ENCODE results near the gene PLD1.
"Not testable (repeated sequence)": the region's sequence is repeated elsewhere in the genome, so short reads cannot be mapped to it uniquely, and the experiment has no call there.

Gene PLD1

DNA sequence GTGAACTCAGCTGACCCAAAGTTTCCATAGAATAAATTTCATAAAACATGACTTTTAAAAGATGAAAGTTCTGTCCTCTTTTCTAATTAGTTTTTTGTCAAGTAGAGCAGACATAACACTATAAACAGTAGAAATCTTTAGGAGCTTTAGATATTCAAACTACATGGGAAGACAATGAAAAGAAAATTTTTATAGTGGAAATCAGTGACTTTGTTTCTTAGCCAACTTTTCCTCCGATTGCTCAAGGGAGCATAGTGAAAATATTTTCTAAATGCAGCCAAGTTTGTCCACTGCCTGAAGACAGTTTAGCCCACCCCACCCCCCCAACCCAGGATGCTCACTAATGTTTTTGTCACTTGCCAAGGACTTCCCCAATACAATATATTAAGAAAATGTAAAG is 114.9 kb downstream of the PLD1 start:
- no peak for DNase-seq (ENCODE audit: low read depth)

DNA sequence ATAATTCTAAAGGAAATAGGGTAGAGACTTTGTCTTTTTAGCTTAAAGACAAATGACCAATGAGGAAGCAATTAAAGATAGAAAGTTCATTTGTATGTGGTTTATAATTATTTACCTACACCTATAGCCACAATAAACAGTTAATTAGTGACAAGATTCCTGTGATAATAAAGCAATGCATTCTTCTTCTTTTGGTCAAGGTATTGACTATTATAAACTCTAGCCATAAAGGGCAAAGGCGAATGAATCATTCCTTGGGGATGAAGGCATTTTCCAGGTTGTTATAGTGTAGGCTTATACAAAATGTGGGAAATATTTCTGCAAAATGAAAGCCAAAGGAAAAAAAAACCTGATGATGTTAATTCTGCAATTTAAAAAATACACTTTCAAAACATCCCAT is 115.4 kb downstream of the PLD1 start:
- no peak for DNase-seq (ENCODE audit: low read depth)

DNA sequence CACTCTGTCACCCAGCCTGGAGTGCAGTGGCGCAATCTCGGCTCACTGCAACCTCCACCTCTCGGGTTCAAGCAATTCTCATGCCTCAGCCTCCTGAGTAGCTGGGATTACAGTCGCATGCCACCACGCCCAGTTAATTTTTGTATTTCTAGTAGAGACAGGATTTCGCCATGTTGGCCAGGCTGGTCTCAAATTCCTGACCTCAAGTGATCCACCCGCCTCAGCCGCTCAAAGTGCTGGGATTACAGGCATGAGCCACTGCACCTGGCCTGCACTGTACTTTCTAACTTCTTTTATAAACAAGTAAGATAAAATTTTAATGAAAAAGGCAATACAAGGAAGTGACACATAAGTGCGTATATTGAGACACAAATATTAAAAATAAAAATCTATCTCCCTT is 117.7 kb downstream of the PLD1 start:
- not testable (repeated sequence) for DNase-seq (ENCODE audit: low read depth)

DNA sequence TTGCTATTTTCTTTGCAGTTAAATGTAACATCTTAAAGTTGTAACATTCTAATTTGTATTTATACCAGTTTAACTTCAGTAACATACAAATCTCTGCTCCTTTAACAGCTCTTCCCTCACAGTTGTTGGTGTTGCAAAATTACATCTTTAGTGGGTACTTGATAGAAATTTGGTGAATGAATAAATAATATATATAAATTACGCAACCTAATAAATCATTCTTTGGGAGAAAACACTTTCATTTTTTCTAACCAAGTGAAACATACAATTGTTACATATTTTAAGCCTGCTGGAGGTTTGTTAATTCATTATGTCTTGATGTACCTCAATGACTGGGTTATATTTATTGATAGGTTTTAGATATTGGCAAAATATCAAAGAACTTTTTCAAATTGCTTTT is 118.8 kb downstream of the PLD1 start:
- no peak for DNase-seq (ENCODE audit: low read depth)

DNA sequence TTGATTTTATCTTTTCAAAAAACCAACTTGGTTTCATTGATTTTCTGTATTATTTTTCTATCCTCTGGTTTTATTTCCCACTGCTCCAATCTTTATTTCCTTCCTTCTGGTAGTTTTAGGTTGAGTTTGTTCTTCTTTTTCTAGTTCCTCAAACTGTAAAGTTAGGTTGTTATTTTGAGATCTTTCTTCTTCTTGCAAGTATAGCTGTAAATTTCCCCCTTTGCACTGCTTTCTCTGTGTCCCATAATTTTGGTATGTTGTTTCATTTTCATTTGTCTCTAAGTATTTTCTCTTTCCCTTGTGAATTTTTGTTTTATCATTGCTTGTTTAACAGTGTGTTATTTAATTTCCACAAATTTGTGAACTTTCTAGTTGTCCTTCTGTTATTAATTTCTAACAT is 120.0 kb downstream of the PLD1 start:
- DNase-seq (ENCODE audit: low read depth): no peak

DNA sequence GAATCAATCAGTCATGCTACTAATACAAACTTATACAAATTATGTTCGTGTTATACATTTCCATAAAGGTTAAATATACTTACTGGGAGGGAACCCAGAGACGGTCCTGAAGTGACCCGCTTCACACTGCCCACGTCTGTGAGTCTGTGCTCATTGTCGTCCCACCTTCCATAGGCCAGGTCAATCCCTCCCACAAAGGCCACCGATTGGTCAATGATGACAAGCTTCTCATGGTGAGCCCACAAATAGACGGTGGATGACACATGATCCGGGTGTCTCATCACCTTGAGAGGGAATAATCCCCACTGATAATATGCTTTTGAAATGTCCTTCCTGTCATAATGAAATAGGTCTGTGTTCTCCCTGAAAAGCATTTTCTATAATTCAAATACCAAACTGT is 121.7 kb downstream of the PLD1 start:
- no peak for DNase-seq (ENCODE audit: low read depth)

DNA sequence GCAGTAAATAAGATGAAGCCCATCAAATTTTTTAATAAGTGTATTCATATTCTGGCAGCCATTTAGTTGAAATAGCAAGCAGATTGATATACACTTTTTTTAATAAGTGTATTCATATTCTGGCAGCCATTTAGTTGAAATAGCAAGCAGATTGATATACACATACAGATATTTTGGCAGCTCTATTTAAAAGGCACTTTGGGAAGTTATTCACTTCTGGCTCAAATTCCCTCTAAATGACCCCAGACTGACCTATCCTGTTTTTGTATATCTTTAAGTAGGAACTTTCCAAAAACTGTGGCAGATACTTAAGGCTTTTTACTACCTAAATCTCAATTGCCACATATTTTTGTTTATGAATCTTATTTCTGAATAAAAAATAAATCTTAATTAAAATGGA is 122.3 kb downstream of the PLD1 start:
- no peak for DNase-seq (ENCODE audit: low read depth)

DNA sequence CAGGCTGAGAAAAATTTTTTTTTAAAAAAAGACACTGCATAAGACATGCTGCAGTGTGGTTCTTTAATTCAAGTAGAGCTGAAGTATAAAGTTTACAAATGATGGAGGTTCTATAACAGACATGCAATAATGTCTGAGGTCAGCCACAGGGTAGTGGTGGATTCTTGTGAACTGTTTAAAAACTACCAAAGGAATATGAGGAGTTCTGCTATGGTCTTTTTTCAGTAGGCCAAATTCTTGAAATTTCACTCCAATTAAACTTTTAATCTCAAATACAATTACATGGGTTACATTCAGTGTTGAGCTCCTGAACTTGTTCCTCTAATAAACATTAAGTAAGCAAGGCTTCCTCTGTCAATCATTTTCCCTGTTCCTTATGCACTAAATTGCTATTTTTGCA is 122.7 kb downstream of the PLD1 start:
- DNase-seq (ENCODE audit: low read depth): no peak

DNA sequence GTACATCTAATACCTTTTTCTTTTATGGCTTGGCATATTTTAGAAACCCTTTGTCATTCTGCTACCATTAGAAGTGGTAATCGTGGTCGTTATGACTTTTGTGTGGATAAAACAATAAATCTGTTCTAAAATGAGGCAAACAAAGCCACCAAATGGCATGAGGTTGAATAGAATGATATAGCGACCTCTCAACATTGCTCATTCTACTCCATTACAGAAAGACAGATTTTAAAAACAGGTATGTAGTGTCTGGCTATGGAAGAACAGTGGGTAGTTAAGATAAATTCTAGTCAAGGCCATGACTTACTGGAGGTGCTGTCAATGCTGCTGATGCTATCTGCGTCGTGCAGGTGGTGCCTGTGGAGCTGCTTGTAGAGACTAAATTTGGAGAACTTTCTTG is 123.2 kb downstream of the PLD1 start:
- no peak for DNase-seq (ENCODE audit: low read depth)

DNA sequence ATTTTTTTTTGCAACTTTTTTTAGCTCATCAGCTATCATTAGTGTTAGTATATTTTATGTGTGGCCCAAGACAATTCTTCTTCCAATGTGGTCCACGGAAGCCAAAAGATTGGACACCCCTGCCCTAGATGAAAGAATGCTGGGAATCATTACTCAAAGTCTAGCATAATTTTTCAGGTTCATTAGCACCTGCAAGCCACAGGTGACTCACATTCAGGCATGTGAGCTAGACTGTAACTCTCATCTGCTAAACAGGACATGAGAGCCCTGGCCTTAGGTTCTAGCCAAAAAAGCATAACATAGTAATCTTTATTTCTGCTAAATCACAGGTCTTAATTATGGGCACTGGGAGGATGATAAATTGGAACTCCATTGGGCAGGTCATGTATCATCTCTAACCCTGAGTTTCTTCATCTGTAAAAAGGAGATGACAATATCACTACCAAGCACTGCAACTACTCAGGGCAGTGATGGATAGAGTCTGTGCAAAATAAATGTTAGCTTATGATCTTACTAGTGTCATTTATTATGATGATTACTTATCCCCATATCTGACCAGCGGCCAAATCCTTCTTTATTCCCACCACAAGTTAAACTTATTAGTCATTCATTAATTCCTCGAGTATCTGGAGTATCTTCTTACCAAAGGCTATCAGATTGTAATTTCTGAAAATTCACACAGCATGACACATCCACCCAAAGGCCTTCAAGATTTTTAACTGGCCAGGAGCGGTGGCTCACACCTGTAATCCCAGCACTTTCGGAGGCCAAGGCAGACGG is 125.0 kb downstream of the PLD1 start:
- no peak for DNase-seq (ENCODE audit: low read depth)

DNA sequence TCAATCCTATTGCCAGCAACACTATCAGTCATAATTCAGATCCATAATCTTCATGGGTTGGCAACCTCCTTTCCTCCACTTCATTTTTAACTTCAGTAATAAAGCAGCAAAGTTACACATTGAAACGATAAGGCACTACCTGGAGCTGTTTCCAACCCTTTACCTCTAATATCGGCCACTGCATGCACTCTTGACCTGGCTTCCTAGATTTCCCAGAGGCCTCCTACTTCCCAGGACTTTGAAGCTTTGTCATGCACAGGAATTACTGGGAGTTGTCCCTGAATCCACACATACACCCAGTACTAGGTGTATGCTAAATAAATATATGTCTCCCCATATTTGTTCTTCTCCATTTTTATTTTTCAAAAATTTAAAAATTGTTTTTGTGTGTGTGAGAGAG is 126.1 kb downstream of the PLD1 start:
- DNase-seq (ENCODE audit: low read depth): no peak

DNA sequence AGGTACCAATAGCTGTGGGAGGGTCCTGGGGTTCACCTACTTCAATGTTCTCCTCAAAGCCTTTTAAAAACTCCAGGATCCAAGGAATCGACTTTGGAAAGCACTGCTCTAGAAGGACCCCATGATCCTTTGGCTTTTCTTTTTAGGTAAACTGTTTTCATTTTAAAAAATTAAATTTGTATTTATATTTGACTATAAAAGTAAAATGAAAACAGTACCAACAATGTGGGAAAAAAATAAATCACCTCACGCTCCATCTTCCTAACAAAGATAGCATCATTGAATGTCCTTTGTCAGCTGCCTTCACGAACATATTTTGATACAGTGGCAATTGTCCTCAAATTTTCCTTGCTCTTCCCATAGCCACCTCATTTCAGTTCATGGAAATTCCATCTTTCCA is 127.5 kb downstream of the PLD1 start:
- DNase-seq (ENCODE audit: low read depth): no peak

DNA sequence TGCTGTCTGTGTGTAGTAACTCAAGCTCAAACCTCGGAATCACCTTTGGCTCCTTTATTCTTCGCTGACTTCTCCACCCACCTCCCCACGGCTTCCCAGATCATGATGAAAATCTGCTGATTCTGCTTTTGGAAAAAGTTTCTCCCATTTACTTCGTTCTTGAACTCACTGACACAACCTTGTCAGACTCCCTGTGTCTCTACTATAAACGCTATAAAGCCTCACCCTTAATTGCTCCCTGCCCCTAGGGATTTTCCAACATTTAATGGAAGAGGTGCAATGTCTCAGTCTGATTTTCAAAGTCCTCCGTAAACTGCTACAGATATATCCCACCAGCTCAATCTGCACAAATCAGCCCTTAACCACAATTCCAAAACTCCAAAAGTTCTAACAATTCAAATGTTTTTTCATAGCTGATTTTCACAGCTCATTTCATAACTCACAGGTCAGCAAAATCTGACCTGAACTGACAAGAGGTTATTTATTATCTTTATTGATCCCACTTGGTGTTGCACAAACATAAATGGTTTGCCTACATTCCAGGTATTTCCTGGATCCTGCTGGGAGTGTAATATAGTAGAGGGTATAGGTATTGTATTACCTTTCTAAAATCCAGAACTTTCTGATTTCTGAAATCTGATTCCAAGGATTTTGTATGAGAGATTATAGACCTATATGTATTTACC is 129.4 kb downstream of the PLD1 start:
- no peak for DNase-seq (ENCODE audit: low read depth)

DNA sequence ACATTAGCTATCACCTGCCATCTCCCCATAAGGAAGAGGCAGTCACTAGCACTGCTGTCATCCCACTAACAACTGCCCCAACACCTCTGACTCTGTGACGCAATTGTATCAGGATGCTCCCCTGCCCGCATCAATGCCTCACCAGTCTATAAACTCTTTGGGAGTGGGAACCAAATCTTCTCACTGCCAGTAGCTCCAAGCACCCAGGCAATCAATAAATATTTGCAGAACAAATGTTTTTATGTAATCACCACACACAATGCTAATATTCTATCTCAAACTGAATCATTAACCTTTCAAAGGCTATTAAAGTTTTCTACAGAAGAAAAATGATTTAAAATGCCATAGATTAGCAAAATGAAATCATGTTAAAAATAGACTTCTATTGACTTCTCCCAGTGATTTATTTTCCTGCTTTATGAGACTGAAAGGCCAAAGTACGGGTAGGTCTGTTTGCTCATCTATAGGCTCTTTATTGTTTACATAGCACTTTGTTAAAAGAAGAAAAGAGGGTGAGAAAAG is 131.3 kb downstream of the PLD1 start:
- no peak for DNase-seq (ENCODE audit: low read depth)

DNA sequence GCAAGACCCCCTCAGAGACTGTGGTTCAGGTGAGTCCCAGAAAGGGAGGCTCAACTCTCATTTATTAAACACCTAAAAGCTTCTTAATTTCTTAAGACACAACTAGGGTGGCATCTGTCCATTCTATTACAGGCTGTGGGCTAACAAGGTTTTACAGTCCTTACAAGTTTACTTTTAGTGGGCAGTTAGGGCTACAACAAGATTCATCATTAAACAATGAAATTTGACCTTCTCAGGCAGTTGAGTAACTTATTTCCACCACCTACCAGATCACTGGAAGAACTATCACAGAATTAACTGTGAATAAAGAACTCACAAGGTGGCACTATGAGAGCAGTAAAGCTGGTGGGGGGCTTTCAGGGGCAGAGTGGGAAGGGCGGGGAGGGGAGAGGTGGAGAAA is 132.6 kb downstream of the PLD1 start:
- no peak for DNase-seq (ENCODE audit: low read depth)

DNA sequence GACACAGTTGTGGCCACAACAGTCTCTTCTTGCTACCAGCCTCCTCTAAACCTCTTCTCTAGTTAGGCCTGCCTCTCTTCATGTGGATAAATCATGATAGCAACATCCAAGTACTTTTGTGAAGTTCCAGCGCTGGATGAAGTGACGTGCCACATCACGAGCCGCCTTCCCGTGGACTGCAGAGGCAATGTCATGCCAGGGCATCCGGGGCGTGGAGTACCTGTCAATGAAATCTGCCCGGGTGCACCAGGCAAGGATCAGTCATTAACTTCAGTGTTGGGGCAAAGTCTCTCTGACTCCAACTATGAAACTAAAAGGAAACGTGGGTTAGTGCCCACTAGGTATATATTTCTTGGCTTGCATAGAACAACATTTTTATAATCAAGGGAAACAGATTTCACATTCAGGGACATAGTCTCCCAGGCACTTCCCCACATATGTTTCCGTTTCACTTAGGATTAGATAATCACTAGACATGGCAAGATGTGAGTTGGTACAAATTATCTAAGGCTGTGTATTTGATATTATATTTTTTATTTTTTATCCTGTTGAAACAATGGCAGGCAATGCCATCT is 133.6 kb downstream of the PLD1 start:
- no peak for DNase-seq (ENCODE audit: low read depth)

DNA sequence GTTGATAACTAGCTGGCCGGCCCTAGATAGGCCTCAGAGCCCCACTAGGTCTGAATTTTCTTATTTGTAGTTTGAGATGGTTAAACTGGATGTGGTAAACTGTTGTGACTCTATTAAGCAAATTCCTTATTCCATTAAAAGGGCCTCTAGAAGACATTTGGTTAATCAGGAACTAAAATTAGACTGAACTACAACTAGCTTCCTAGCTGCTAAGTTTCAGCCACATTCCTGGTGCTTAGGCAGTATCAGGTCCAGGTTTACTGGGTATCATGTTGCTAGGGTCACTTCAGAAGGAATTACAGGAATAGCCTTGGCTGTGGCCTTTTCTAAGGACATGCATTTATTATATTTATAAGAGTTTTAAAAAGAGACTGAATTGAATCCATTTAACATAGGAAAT is 136.3 kb downstream of the PLD1 start:
- DNase-seq (ENCODE audit: low read depth): no peak

DNA sequence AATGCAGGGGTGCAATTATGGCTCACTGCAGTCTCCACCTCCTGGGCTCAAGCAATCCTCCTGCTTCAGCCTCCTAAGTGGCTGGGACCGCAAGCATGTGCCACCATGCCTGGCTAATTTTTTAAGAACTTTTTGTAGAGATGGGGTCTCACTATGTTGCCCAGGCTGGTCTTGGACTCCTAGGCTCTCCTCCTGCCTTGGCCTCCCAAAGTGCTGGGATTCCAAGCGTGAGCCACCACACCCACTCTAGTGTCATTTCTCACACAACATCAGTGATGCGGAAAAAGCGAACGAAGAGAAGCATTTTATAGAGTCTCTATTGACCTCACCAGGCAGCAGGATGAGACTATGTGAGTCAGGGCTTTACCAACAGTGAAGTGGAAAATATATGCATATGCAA is 137.7 kb downstream of the PLD1 start:
- no peak for DNase-seq (ENCODE audit: low read depth)

DNA sequence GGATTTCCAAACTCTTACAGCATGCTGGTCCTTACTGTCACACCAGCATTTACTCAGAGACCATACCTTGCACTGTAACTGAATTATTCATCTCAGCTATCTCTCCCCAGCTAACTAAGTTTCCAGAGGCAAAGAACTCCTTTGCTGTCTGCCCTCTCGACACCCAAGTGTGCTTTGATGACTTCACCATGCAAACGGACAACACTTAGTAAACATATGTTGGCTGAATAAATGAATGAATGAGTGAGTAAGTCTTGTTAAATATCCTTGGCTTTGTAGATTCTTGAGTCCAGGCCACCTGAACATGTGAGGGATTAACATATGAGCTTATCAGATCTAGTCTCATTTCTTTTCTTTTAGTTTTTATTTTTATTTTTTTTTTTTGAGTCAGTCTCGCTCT is 138.2 kb downstream of the PLD1 start:
- DNase-seq (ENCODE audit: low read depth): no peak

DNA sequence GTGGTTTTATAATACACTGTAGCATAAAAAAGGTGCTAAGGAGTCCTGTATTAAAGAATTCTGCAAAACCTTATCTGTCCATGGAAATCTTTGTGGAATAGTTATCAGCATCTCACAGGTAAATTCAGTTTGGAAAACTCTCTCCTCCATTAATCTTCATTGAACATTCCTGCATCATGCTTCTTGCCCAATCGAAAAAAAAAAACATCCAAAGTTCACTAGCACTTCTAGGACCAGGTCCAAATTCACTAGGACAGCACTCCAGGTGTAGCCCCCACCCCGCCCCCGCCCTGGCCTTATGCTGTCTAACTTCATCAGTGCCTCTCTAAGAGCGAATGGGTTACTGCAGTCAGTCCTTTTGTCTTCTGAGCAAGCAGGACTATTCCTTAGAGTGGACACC is 138.6 kb downstream of the PLD1 start:
- no peak for DNase-seq (ENCODE audit: low read depth)

DNA sequence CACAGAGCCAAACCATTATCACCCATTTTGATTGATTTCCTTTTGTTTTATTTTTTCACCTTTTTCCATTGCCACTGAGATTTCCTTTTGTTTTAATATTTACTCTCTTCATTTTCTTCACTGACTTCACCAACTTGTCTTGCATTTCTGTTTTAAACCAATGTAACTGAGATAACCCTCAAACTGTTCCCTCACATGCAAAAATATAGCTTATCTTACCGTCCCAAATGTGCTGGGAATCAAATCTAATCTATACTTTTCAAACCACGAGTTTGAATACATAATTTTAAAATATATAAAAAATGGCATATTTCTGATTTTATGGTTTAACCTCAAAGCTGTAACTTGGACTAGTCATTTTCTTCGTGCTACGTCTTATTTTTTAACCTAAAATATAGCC is 143.8 kb downstream of the PLD1 start:
- DNase-seq (ENCODE audit: low read depth): no peak

DNA sequence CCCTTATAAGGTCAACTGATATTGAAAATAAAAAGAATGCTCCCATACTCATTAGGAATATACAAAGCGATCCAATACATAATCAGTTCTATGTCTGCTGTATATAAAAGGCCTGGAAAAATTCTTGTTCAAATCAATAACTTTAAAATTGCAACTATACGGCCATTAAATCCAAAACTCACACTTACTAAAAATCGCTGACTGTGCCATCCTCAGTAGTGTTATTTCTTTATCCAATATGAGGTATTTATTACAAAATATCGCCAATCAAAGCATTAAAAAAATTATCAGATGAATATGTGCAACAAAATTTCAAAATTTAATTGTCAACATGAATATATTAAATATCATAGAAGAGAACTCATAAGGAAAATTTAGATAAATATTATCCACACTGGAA is 146.5 kb downstream of the PLD1 start:
- no peak for DNase-seq (ENCODE audit: low read depth)

DNA sequence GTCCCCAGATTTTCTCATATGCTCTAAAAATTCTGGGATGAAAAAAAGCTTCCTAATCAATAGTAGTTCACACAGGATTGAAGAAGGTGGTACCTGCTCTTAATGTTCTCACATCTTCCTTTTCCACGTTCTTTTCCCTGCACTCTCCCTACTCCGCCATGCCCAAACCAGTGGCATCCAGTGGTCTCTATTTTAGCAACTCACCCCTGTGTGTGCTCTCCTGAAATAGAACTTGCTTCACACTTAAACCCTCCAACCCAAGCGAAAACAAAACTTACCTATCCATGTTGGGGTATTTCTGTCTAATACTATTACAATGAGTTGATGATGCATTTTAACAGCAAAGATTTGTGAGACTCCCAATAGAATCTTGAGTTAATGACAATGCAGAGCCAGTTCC is 148.8 kb downstream of the PLD1 start:
- DNase-seq (ENCODE audit: low read depth): no peak

Measured in fibroblast of gingiva (primary cell).